Peyer's patch (tissue), 4 donors: ENCODE measurements around the gene UNC93B1.

ENCODE experiments used
- CTCF ChIP-seq, 6 experiments: fragments of 450-650 bp in 4 of 6; fragments of 200-600 bp in 2 of 6; sonication (generic) in 1 of 6; IDR thresholded peaks; one replicate each; pipeline ENCODE4 v1.5.1; 2017 to 2019; ENCODE audit warnings: antibody characterized with exemption in 6 of 6, mild to moderate bottlenecking in 3 of 6, moderate library complexity in 1 of 6
- POLR2A ChIP-seq, 2 donors: fragments of 450-650 bp; IDR thresholded peaks; one replicate each; pipeline ENCODE4 v1.5.1; 2017; ENCODE audit warnings: antibody characterized with exemption in 2 of 2, mild to moderate bottlenecking in 2 of 2, moderate library complexity in 2 of 2

- TF ChIP-seq CTCF (IDR thresholded peaks at IDR 0.05) (no peak), POLR2A (IDR thresholded peaks at IDR 0.05) (no peak)
These were observed 4.7 kb downstream of the UNC93B1 start for GRCh38 chr11:67999201-67999629.
